HepG2 (cell line): Measurements from ENCODE around the gene ZNF483. TPM values are rescaled to one million over a fixed set of nuclear protein-coding genes. Genes with fewer than 3 reads are reported as not detected.

Experiments used
- AKAP8 ChIP-seq: sonication (generic); formaldehyde crosslinking; IDR thresholded peaks from 2 replicates; pipeline ENCODE4 v1.5.1; 2020; ENCODE audit warnings: mild to moderate bottlenecking, missing genetic modification reagents
- CEBPG ChIP-seq: IDR thresholded peaks from 2 replicates; pipeline ENCODE4 v1.6.1; 2016
- CENPT ChIP-seq: sonication (generic); formaldehyde crosslinking; IDR thresholded peaks from 2 replicates; pipeline ENCODE4 v1.8.0; 2022; ENCODE audit warnings: low read depth, mild to moderate bottlenecking, moderate library complexity, missing genetic modification reagents
- HES4 ChIP-seq: sonication (generic); formaldehyde crosslinking; IDR thresholded peaks from 2 replicates; pipeline ENCODE4 v1.9.0; 2021; ENCODE audit warnings: mild to moderate bottlenecking, missing genetic modification reagents, borderline replicate concordance
- HMG20B ChIP-seq: conservative IDR thresholded peaks from 2 replicates; pipeline ENCODE4 v1.6.1; 2016; ENCODE audit warnings: missing genetic modification reagents, missing compliant biosample characterization
- HNF4A ChIP-seq: sonication (generic); formaldehyde crosslinking; IDR thresholded peaks from 2 replicates; pipeline ENCODE4 v1.4.0; 2020; ENCODE audit warnings: missing genetic modification reagents
- NFIB ChIP-seq: sonication (generic); formaldehyde crosslinking; IDR thresholded peaks from 2 replicates; pipeline ENCODE4 v1.9.0; 2021; ENCODE audit warnings: missing genetic modification reagents, mild to moderate bottlenecking, borderline replicate concordance
- PAXIP1 ChIP-seq: sonication (generic); formaldehyde crosslinking; conservative IDR thresholded peaks from 2 replicates; pipeline ENCODE4 v1.4.0; 2020; ENCODE audit warnings: mild to moderate bottlenecking, missing genetic modification reagents, moderate library complexity
- PHF5A ChIP-seq: IDR thresholded peaks from one replicate; pipeline ENCODE4 v1.6.1; 2018; ENCODE audit warnings: low read depth, missing genetic modification reagents; ENCODE audit not compliant: unreplicated experiment
- POLR2G ChIP-seq: fragments of 200-400 bp; formaldehyde crosslinking; IDR thresholded peaks from 2 replicates; pipeline ENCODE4 v1.6.1; 2018; ENCODE audit warnings: mild to moderate bottlenecking, low read depth, low read length, moderate library complexity
- PPARG ChIP-seq: conservative IDR thresholded peaks from 2 replicates; pipeline ENCODE4 v1.6.1; 2016; ENCODE audit warnings: missing biosample characterization, missing genetic modification reagents
- TCF7 ChIP-seq: sonication (generic); IDR thresholded peaks from 2 replicates; pipeline ENCODE4 v1.6.1; 2016; ENCODE audit warnings: antibody characterized with exemption, low read depth
- YY1 ChIP-seq: IDR thresholded peaks from 2 replicates; pipeline ENCODE4 v1.6.1; 2011; ENCODE audit warnings: low read length, low read depth, moderate library complexity, mild to moderate bottlenecking; ENCODE audit not compliant: insufficient read depth, insufficient replicate concordance
- ZNF333 ChIP-seq: sonication (generic); formaldehyde crosslinking; IDR thresholded peaks from 2 replicates; pipeline ENCODE4 v1.4.0; 2020; ENCODE audit warnings: mild to moderate bottlenecking, missing genetic modification reagents, borderline replicate concordance
- ZNF496 ChIP-seq: sonication (generic); formaldehyde crosslinking; IDR thresholded peaks from 2 replicates; pipeline ENCODE4 v1.8.1; 2023; ENCODE audit warnings: mild to moderate bottlenecking, moderate library complexity, missing genetic modification reagents; ENCODE audit not compliant: insufficient replicate concordance
- ZNF562 ChIP-seq: sonication (generic); formaldehyde crosslinking; IDR thresholded peaks from 2 replicates; pipeline ENCODE4 v1.8.0; 2022; ENCODE audit warnings: missing genetic modification reagents, borderline replicate concordance
- ZNF614 ChIP-seq: IDR thresholded peaks from 2 replicates; pipeline ENCODE4 v1.6.1; 2018; ENCODE audit warnings: missing biosample characterization, missing genetic modification reagents, inconsistent platforms, borderline replicate concordance
- ZNF615 ChIP-seq: sonication (generic); formaldehyde crosslinking; IDR thresholded peaks from 2 replicates; pipeline ENCODE4 v1.5.0; 2020; ENCODE audit warnings: mild to moderate bottlenecking, missing genetic modification reagents, borderline replicate concordance
- ZNF781 ChIP-seq: sonication (generic); formaldehyde crosslinking; IDR thresholded peaks from 2 replicates; pipeline ENCODE4 v1.5.1; 2020; ENCODE audit warnings: borderline replicate concordance, mild to moderate bottlenecking, missing genetic modification reagents; ENCODE audit errors: not compliant biosample characterization
- polyA plus RNA-seq, 8 experiments: library from polyadenylated mRNA; depleted of rRNA in 3 of 8; stranded (reverse) in 7 of 8; unstranded in 1 of 8; fragments of >200 nt; fragmentation: Illumina TruSeq in 4 of 8; extraction: Trizol in 4 of 8; gene quantifications; 2 replicates each; pipeline versions ENCODE4 v1.2.1 to v1.2.3, GENCODE V29; 2011 to 2016; ENCODE audit warnings: low read depth in 4 of 8, missing spikeins in 1 of 8, mixed read lengths in 1 of 8; ENCODE audit not compliant: insufficient read depth in 1 of 8
- total RNA-seq, 5 experiments: library from RNA; depleted of rRNA; stranded (reverse); fragments of >200 nt; fragmentation: Illumina TruSeq; extraction: Trizol; gene quantifications; 2 replicates each; pipeline ENCODE4 v1.2.3, GENCODE V29; 2016; ENCODE audit warnings: low read depth in 1 of 5
- TF ChIP-seq, protein P1 (sequence below): sonication (generic); formaldehyde crosslinking; IDR thresholded peaks from 2 replicates; pipeline ENCODE4 v1.5.1; 2020; ENCODE audit warnings: missing genetic modification reagents, mild to moderate bottlenecking, borderline replicate concordance
- TF ChIP-seq, protein P2 (sequence below): sonication (generic); formaldehyde crosslinking; IDR thresholded peaks from 2 replicates; pipeline ENCODE4 v1.9.0; 2022; ENCODE audit warnings: low read depth, missing genetic modification reagents

The ZNF483 gene
- total and polyA plus RNA-seq, 2 of the 13 experiments (the other 11 are each of a cell fraction or from before 2014, with no cell fraction given) = 2.0 to 9.5 TPM

- TF ChIP-seq PAXIP1 = 0 out of 2 replicates have a peak, but pooled peaks have one; percentile 32
- TF ChIP-seq NFIB (CRISPR knock-in tag) = no peak
- TF ChIP-seq PPARG (CRISPR knock-in tag) = peak; percentile 33; the same call in 1 of the 2 replicates
- no peak for TF ChIP-seq ZNF614
- no peak for TF ChIP-seq CENPT (CRISPR knock-in tag)
- no peak for TF ChIP-seq POLR2G
- no peak for TF ChIP-seq ZNF333 (CRISPR knock-in tag)
- TF ChIP-seq ZNF562 (CRISPR knock-in tag) = no peak
- TF ChIP-seq YY1 = no peak
- TF ChIP-seq HES4 (CRISPR knock-in tag) = no peak
- no peak for TF ChIP-seq HMG20B (CRISPR knock-in tag)
- no peak for TF ChIP-seq PHF5A (CRISPR knock-in tag)
- no peak for TF ChIP-seq ZNF615 (CRISPR knock-in tag)
- 0 out of 2 replicates have a peak, but pooled peaks have one; percentile 22 for TF ChIP-seq CEBPG
- peak; percentile 49; the same call in 1 of the 2 replicates for TF ChIP-seq HNF4A
- no peak for TF ChIP-seq AKAP8 (CRISPR knock-in tag)
- no peak for TF ChIP-seq ZNF496 (CRISPR knock-in tag)
- no peak for TF ChIP-seq ZNF781
- TF ChIP-seq, protein P1, sequence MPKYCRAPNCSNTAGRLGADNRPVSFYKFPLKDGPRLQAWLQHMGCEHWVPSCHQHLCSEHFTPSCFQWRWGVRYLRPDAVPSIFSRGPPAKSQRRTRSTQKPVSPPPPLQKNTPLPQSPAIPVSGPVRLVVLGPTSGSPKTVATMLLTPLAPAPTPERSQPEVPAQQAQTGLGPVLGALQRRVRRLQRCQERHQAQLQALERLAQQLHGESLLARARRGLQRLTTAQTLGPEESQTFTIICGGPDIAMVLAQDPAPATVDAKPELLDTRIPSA (CRISPR knock-in tag) = no peak
- peak; percentile 24; the same call in 1 of the 2 replicates for TF ChIP-seq TCF7
- TF ChIP-seq, protein P2, sequence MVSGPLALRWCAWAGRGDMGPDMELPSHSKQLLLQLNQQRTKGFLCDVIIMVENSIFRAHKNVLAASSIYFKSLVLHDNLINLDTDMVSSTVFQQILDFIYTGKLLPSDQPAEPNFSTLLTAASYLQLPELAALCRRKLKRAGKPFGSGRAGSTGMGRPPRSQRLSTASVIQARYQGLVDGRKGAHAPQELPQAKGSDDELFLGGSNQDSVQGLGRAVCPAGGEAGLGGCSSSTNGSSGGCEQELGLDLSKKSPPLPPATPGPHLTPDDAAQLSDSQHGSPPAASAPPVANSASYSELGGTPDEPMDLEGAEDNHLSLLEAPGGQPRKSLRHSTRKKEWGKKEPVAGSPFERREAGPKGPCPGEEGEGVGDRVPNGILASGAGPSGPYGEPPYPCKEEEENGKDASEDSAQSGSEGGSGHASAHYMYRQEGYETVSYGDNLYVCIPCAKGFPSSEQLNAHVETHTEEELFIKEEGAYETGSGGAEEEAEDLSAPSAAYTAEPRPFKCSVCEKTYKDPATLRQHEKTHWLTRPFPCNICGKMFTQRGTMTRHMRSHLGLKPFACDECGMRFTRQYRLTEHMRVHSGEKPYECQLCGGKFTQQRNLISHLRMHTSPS = peak; percentile 61; the same call in 1 of the 2 replicates
These were observed 80.1 kb downstream of the ZNF483 start (continued) for GRCh38 chr9:111605041-111605559.
